ENCODE results near the gene CDH23. TPM values are rescaled to one million over a fixed set of nuclear protein-coding genes. Genes with fewer than 3 reads are reported as not detected.

The CDH23 gene
- total and polyA plus RNA-seq, 2 of the 8 experiments (the other 6 are each of a cell fraction or from before 2014, with no cell fraction given) = 1.9 to 4.9 TPM

GRCh38 chr10:71382757-71383156 is 14.0 kb upstream of the CDH23 start:
- Histone ChIP-seq H3K9me3 (ENCODE audit: insufficient read depth in 2 of 2, low read depth in 1 of 2, low read length in 1 of 2) (no peaks in the 10 kb centered on the region), H4K5ac (ENCODE audit: insufficient read length, low read depth, low read length) (no peak overlapping the region), H3K23ac (ENCODE audit: insufficient read length) (no peak overlapping the region), H3K14ac (ENCODE audit: insufficient read length) (no peak overlapping the region), H3K79me1 (ENCODE audit: low read depth, low read length) (no peaks in the 10 kb centered on the region), H3K4me2 (ENCODE audit: insufficient read depth in 1 of 2, low read depth in 2 of 2, low read length in 2 of 2) (no peak overlapping the region), H3K4ac (replicated peaks; ENCODE audit: insufficient read length, low read depth, low read length) (no peak overlapping the region), H2BK5ac (ENCODE audit: low read depth, low read length) (no peak overlapping the region), H4K91ac (replicated peaks; ENCODE audit: insufficient read length, low read length) (no peak overlapping the region), H3K27me3 (replicated peaks in 1 of 4; ENCODE audit: control insufficient read depth in 3 of 4, extremely low read depth in 1 of 4, insufficient read depth in 3 of 4, low read length in 3 of 4) (no peaks in the 10 kb centered on the region), H3K4me3 (ENCODE audit: extremely low read depth in 1 of 4, insufficient read depth in 2 of 4, low read depth in 3 of 4, low read length in 4 of 4) (no peak overlapping the region), H3K18ac (ENCODE audit: extremely low read depth, low read length) (no peak overlapping the region), H4K20me1 (replicated peaks in 1 of 2; ENCODE audit: control insufficient read depth in 1 of 2, insufficient read depth in 2 of 2, low read length in 2 of 2) (no peaks in the 10 kb centered on the region), H2BK15ac (ENCODE audit: low read length) (no peak overlapping the region), H3K56ac (replicated peaks; ENCODE audit: insufficient read length, low read depth, low read length) (no peak overlapping the region), H2BK20ac (ENCODE audit: low read length) (no peak overlapping the region), H2AK5ac (ENCODE audit: low read depth, low read length) (no peak overlapping the region), H3K79me2 (ENCODE audit: control insufficient read depth in 1 of 2, insufficient read depth in 2 of 2, low read length in 2 of 2) (no peaks in the 10 kb centered on the region), H2BK12ac (ENCODE audit: low read depth, low read length) (no peak overlapping the region), H3K27ac (ENCODE audit: low read depth, low read length) (no peak overlapping the region), H3K9ac (replicated peaks in 1 of 4; ENCODE audit: extremely low read depth in 1 of 4, low read depth in 3 of 4, low read length in 3 of 4) (no peak overlapping the region), H3K23me2 (ENCODE audit: low read depth, low read length) (no peaks in the 10 kb centered on the region; the same call in 1 of the 2 replicates), H3K4me1 (replicated peaks in 1 of 4; ENCODE audit: control insufficient read depth in 3 of 4, insufficient read depth in 4 of 4, low read length in 3 of 4) (no peaks in the 10 kb centered on the region), H2AFZ (ENCODE audit: low read length) (no peak overlapping the region), H3K36me3 (ENCODE audit: control insufficient read depth in 2 of 4, insufficient read depth in 4 of 4, low read length in 3 of 4) (no peaks in the 10 kb centered on the region), H2BK120ac (replicated peaks; ENCODE audit: low read depth, low read length) (no peak overlapping the region), H4K8ac (ENCODE audit: extremely low read depth, insufficient read depth, low read length) (no peak overlapping the region)
- POLR2A ChIA-PET (ENCODE audit: partially characterized antibody) = no interaction called here
- FAIRE-seq (no peak), DNase-seq (ENCODE audit: low read depth in 1 of 2, low spot score in 2 of 2) (no peak)
- 90% methylated on average over 1 of the region's 1 CpG; no CpG with 5 or more reads in 1 of the 2 experiments for WGBS, 2 experiments (ENCODE audit: extremely low coverage in 1 of 2, insufficient coverage in 1 of 2, insufficient read length in 1 of 2, insufficient replicate concordance in 2 of 2, low coverage in 1 of 2, low lambda C conversion rate in 2 of 2, missing lambda C conversion rate in 1 of 2)
- CTCF ChIA-PET (ENCODE audit: partially characterized antibody) = interaction anchor here (0.9 to 28.0 kb wide), 15 partner anchors 10 to 383 kb away, joined by 3 to 401 read pairs (median 10); partner anchors contain the start of genes CDH23 and SLC29A3
- no peak for TF ChIP-seq JUN (IDR thresholded peaks at IDR 0.05; ENCODE audit: low read depth, low read length)
- no peak for TF ChIP-seq ATF3 (IDR thresholded peaks at IDR 0.05; ENCODE audit: insufficient read depth, low read depth, low read length)
- TF ChIP-seq SRF (IDR thresholded peaks at IDR 0.05; ENCODE audit: low read depth, low read length) = no peak
- no peak for TF ChIP-seq MAFK (IDR thresholded peaks at IDR 0.05; ENCODE audit: low read depth, low read length)
